ENCODE data around the gene UBE3A.

UBE3A gene

DNA sequence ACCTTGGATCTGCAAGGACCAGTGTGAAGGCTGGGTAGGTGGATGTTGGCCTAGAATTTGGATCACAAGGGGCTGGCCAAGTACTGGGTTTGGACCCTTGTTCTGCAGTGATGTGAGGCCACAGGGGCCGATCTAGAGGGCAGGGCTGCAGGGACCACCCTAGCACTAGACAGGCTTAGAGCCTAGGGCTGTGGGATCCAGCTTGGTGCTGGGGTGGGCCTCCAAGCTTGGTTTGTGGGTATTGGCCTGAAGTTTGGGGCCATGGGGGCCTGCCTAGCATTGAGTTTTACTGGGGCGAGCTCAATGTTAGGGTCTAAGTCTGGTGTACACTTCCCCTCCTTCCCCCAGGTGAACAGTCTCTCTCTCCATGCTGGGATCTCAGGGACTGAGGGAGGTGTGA is 36.5 kb downstream of the UBE3A start:
- no peak for DNase-seq

DNA sequence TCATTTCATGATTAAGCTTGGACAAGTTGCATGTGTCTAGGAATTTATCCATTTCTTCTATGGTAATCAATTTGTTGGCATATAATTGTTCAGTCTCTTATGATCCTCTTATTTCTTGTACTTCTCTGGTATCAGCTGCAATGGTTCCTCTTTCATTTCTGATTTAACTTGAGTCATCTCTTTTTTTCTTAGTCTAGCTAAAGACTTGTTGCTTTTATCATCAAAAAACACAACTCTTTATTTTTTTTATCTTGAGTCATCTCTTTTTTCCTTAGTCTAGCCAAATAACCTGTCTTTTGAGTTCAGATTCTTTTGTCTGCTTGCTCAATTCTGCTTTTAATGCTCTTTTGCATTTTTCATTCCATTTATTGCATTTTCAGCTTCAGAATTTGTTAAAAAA is 37.3 kb downstream of the UBE3A start:
- DNase-seq = no peak

DNA sequence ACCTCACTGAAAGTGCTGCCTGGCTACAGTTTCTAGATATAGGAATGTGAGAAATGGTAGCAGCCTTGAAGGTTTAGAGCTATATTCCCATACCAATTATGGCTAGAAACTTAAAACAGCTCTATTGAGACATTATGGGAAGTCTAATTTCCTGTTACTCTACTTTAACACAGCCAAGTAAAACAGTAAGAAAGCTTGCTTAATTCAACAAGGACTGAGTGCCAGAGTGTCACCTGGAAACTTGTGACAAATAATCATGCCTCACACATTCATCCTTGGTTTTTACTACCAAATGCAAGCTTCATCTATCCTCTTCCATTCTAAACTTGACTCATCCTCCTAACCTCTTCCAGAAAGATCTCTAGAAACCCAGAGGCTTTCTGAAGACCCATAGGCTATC is 41.7 kb downstream of the UBE3A start:
- no peak for DNase-seq

DNA sequence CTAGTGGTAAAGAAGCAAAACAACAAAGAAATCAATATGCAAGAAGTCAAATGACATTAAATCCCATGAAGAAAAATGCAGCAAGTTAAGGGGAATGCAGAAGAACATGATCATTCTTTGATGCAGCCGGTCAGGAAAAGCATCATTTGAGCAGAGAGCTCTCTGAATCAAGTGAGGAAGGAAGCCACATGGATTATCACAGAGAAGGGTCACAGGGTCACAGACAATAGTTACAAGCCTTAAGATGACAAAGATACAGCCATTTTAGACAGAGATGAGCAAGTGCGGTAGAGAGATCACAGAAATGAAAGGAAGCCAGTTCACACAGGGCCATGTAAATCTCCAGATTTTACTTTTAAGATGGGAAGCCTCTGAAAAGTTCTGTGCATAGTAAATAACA is 43.9 kb downstream of the UBE3A start:
- DNase-seq = no peak

DNA sequence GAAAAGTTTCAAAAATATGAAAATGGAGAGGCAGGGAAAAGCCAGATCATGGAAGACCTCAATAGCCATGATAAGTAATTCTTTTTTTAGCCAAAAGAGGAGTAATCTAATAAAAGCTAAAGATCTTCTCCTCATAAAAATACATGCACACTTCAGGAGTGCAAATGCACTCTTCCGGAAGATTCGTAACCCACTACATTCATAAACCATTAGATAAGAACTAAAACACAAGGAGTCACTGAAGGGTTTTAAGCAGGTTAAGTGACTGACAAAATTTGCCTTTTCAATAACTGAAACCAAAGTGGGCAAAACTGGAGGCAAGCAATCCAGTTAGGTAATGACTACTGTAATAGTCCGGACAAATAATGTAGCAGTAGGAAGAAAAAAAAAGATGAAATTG is 46.0 kb downstream of the UBE3A start:
- no peak for DNase-seq

DNA sequence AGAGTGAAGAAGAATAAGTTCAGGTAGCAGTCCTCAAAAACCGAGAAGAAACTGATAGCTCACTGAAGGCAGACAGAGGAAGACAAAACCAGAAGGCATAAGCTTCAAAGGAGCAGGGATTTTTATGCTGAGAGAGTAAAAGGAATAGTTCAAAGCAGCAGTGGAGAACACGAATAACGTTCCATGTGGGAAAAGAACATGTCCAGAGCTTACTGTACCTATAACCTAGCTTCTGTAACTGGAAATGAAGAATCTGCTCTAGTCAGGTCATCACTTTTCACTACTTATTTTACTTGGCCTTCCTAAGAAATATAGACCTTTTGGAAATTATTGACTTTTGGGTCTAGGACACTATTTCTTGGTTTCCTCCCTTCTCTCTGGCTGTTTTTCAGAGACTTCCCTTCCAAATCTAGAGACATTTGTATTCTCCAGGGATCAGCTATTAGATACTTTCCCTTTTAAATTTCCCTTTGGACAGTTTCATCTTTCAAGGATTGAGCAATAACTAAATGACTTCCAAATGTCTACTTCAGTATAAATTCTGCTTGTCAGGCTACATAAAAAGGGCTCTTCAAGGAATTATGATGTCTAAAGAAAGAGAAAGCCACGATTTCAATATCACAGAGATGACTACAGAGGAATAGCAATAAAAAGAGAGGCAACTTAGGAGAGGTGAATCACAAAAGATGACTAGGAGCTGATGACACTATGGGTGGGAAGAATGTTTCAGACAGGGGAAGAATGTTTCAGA is 46.7 kb downstream of the UBE3A start:
- no peak for DNase-seq

DNA sequence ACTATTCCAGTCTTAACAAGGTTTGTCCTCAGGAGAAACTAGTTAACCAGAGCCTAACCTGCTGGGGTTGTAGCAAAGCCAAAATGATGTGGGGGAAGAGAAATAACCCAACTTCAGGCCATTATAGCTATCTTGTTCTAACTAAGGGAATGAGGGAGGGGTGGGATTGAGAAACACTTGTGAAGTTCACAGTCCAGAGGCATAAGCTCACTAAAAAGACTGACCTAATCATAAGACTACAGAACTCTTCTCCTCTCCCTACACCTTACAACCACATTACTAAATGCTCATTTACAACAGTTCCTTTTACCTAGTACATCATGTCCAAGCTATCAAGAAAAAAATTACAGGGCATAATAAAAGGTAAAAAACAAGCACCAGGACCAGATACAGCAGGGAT is 52.8 kb downstream of the UBE3A start:
- DNase-seq = no peak

DNA sequence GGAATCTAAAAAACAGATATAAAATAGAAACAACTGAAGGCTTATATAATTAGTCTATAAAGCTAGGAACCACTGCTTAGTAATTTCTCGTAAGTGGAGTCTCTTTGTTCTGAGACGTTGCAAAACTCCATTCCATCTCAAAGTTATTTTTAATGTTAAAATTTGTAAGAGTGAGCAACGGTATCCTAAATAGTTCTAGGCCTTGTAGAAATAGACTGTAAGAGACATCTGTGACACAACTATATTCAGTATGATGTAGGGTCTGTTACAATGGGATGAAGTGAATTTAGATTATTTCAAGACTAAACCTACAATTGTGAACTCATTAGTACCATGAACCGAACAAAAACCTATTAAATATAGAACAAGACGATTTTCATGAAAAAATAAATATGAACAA is 57.2 kb downstream of the UBE3A start:
- DNase-seq = no peak

DNA sequence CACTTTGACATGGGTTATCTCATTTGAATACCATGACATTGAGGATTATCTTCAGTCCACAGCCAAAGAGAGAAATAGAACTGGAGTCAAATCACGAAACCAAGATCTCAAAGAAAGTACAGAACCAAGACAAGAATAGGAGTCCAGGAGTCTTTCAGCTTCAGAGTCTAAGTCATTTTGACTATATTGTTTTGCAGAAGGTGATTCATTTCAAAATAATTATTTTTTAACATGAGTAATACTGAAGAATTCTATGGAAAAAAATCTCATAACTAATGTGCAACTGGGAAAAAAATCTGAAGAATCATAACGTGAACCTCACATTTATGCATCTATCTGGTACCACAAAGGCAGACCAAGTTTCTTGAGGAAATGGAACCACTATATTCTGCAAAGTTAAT is 60.3 kb downstream of the UBE3A start:
- no peak for DNase-seq

DNA sequence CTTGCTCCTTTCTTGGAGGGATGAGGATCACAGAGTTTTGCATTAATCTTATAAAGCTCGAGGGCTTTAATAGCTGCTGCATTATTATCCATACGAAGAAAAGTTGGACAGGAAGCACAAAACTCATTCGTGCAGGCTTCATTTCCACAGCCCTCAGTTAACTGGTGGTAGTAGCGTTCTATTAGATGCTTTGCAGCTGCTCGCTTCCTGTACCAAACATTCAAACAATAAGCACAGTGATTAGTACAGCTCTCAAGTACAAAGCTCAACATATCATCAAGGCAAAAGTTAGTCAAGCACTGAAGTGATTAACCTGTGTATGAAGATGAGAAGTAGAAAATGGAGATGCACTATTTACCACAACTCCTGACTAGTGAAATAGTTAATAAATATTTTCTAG is 63.3 kb downstream of the UBE3A start:
- DNase-seq = peak in 1 of 3 experiments; percentile 24

DNA sequence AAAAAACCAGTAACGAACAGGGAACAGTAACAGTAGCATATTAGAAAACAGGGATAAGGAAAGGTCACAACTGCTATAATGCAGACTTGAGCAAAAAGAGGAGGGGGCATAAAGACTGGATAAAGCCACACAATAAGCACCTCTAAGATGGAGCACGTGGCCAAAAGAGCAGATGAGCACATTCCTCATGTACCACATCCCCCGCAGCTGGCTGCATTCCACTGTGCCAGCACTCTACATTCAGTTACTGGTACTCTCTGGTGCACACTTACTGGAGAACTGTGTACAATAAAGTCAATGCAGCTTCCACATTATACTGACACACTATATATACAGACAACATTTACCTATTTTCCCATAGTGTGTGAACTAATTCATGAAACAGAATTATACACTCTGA is 64.7 kb downstream of the UBE3A start:
- no peak for DNase-seq

DNA sequence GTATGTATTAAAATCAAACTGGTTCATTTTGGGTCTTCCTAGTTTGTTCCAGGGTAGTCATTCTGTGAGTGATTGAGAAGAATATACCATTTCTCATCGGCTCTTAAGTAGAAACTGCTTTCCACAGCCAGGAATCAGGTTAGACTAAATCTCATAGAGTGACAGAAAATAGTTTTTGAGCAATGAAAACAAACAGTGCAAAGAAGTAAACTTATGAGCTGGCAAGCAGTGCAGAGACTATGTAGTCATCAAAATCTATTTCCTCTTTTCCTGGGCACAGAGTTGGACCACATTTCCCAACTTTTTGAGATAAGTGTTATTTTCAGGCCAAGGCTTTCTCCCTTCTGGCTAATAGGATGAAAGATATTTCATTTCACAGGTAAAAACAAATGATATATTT is 66.5 kb downstream of the UBE3A start:
- no peak for DNase-seq

DNA sequence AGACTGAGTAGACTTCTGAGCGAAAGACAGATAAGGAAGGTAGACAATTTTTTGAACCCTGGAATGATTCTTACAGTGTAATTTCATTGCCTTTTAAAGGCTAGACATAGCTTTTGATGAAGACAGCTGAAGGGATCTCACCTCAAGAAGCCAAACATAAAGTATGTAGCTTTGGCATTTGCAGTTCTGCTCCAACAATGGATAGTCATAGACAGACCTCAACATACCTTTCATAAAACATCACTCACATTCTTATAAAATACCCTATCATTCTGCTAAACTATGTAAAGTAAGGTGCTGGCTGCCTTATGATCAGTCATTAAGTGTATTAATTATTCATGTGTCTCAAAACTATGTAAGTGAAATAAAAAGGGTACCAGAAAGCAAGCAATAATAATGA is 70.0 kb downstream of the UBE3A start:
- DNase-seq = no peak

DNA sequence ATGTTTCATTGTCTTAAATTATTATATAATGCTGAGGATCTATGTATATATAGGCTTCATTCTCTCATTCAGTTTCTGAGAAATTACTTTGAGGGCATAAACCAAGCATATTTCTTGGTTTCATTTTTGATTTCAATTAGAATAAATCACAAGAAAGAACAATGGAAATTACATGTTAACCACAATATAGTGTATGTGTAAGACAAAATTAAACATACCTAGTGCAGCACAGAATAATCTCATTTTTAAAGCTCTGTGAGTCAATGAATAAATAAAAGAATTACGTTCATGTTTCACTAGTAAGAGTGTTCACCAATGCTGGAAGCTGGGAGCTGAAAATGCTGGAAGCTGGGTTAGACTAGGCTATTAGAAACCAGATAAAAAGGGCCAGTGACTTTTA is 72.8 kb downstream of the UBE3A start:
- no peak for DNase-seq

DNA sequence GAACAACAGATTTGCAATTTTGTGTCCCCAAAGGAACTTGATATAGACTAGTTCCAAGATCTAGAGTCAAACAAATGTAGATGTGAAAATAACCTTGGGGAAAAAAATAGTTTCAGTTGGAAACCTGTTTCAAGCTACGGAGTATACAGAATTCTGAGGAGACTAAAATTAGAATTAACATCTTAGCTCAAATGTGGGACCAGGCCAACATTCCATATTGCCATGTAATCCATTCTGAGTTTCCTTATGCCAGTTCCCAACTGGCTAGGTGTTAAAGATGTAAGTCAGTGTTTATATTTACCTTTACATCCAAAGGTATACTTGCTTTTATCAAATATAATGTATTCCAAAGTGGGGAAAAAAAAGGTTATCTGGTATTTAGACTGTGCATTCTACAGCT is 76.3 kb downstream of the UBE3A start:
- no peak for DNase-seq

DNA sequence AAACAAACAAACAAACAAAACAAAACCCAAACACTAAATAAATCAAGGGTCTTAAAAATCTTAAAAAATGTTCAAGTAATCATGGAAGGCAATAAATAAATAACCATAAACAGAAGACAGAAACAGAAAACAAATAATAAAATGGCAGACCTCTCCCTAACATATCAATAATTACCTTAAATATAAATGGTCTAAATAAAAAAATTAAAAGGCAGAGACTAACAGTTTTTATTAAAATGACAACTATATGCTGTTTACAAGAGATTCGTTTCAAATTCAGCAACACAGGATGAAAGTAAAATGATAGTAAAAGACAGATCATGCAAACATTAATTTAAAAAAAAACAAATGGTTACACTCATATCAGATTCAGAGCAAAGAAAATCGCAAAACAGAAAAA is 91.1 kb downstream of the UBE3A start:
- DNase-seq = no peak

DNA sequence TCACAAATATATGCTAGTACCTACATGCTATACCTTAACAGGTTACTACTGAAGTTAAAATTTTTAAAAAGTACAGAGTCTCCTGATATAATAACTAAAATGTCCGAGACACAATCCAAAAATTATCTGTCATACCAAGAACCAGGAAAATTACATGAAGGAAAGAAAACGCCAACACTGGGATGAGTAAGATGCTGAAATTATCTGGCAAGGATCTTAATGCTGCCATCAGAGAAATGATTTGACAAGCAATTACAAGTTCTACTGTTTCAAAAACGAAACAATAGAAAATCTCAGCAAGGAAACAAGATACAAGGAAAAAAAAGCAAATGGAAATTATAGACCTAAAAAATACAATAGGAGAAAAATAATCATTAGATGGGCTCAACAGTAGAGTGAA is 92.5 kb downstream of the UBE3A start:
- DNase-seq = no peak

DNA sequence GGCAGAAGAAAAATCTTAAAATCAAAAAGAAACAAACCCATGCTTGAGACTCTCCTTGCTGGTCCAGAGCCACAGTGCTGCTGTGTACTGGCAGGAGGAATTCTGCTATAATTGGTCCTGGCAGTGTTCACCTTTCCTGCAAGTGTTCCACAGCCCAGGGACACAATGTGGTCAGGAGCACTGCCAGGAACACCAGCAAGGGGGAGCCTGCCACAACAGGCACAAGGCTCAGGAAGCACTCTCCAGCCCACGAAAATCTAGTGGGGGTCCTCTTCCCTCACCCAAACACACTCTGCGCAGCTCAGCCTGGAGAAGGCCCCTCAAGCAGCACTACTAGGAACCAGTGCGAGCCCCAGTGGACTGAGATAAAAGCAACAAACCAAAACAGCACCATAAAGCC is 92.9 kb downstream of the UBE3A start:
- no peak for DNase-seq

DNA sequence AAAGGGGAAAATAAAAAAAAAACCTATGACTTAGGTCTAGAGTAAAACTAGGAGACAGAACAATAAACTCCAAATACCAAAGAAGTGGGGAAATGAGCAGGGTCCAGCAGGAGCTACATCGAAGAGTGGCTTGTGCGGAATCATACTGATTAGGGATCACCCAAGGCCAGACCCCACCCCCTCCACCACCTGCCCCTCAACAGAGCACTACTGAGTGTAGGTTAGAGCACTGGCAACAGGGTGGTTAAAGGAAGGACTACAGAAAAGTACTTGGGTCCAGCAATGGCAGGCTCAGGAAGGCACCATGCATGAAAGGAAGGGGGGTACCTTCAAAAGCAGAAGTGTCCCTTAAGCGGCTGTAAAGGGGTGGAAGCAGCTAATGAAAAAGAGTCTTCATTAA is 96.2 kb downstream of the UBE3A start:
- no peak for DNase-seq

DNA sequence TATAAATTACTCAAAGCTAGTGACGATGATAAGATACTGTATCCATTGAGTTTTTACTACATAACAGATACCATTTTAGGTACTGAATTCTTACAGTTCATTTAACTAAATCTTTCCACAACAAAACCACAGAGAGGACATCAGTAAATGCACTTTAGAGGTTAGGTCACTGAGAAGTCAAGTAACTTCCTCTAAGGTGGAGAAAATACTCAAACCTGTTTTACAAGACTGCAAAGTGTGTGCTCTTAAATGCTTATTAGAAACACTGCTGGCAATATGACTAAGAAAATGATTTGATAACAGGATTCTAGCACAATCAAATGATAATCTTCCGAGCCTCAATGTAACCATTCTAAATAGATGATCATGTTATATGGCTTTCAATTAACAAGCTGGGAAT is 99.4 kb downstream of the UBE3A start:
- no peak for DNase-seq

DNA sequence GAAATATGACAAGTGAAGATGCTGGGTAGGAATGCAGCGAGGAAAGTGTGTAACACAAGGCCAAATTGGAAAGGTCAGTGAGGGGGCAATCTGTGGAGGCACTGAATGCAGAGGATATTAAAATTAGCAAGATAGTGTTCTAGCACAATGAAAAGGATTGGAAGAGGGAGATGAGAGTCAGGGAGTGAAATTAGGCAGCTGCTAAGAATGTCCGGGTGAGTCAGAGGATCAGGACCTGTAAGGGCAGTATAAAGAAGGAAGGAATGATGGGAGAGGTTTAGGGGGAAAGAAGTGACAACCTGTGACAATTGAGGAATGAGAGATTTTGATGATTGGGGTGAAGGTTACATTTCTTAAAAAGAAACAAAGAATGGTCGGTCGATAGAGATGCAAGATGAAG is 103.5 kb downstream of the UBE3A start:
- no peak for DNase-seq

DNA sequence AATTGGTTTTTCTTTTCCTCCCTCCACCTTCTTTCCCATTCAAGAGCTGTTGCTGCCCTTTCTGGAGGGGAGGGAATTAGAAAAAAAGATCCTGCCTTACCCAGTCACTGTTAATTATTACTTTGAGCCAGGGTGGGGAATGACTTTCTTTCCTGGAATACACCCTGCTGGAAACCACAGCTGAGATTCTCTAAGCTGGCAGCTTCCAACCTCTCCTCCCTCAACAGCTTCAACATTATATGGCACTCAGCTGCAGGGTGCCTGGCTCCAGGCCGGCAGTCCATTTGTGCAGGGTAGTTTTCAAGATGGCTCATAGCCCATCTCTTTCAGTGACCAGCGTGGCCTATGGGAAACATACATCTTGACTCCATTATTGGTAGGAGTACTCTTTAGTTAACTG is 105.8 kb downstream of the UBE3A start:
- no peak for DNase-seq

DNA sequence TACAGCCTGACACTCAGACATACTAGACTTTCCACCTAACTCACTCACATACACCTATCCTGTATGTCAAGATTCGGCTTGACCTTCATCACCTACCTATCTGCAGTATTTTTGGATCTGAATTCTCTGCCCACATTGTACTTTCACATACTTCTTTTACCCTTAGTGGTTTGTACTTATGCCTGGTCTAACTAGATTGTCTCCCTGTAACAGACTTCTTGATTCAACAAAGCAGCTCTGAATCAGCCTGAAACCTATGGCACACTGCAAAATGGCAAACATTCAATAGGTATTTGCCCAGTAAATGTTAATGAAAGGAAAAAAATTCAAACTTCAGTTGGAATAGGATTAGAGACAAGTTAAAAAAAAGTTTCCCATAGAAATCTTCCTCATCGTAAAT is 106.5 kb downstream of the UBE3A start:
- DNase-seq = no peak

DNA sequence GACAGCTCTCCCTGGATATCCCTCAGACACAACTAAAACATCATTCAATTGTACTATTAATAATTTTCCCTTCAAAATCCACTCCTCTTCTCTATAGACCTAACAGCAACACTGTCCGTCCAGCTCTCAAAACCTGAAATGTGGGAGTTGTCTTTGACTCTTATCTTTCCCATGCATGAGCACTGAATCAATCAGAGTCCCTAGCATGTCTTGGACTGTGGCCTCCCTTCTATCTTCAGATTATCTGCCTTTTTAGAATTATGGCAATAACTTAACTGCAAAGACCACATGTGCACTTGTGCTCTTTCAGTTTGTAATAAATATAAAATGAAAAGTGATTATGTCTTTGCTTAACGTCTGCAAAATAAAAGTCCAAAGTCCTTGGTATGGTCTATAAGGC is 107.0 kb downstream of the UBE3A start:
- no peak for DNase-seq

DNA sequence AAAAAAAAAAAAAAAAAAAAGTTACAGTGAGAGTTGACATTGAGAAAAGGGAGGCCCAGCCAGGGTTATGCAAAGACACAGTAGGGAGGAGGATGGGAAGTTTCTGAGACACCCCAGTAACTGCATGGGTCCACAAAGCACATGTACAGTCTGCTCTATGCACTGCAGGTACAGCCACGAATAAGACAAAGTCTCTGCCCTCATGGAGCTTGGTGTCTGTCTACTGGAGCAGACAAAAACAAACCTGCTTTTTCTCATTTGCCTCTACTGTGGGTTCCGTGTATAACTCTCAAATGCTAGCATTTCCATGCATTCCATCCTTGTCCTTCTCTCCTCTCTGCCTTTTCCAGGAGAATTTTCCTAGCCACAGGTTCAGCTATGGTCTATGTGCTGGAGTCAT is 107.4 kb downstream of the UBE3A start:
- no peak for DNase-seq

DNA sequence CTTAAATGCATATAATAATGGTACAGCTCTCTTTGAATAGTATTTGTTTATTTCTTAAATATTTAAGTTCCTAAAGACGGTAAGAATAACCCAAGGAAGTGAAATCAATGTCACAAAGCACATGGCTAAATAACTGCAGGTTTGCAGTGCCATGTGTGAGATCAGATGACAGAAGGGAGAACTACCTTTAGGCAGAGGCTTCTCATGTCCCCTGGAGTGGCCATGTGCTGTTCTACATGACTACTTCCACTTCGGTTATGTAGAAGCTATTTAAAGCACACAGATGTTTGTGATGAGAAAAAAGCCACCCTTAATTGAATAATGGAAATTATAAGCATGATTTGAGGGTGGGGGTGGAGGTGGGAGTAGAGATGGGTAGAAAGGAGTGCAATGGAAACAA is 109.1 kb downstream of the UBE3A start:
- DNase-seq = no peak
